CD4-positive, alpha-beta T cell treated with Interleukin-1 beta for 1 hour (primary cell): ENCODE results near the gene OMA1.

Experiments
- DNase-seq, 2 donors: peaks; one replicate each; pipeline ENCODE4 v3.0.0-alpha.2; 2020 to 2022

The OMA1 gene

DNA sequence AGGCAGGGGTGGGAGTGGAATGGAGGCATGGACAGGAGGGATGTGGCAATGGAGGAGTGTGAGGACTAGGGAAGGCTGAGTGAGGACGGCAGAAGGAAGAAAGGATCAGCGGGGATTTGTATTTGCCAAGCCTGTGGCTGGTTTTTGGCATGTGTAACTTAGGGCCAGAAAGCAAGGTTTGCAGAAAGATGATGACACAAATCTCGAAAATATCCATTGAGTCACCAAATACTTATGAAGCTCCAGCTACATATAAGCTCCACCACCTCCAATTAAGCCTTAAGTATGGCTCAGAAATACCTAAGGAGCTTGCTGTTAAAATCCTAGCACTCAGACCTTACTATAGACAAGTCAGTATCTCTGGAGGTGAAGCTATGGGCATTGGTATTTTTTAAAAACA, 90.1 kb downstream of the OMA1 start:
- DNase-seq: no peak

- no peak for DNase-seq
Measured at GRCh38 chr1:58454807-58455206, 91.7 kb downstream of the OMA1 start.

DNA sequence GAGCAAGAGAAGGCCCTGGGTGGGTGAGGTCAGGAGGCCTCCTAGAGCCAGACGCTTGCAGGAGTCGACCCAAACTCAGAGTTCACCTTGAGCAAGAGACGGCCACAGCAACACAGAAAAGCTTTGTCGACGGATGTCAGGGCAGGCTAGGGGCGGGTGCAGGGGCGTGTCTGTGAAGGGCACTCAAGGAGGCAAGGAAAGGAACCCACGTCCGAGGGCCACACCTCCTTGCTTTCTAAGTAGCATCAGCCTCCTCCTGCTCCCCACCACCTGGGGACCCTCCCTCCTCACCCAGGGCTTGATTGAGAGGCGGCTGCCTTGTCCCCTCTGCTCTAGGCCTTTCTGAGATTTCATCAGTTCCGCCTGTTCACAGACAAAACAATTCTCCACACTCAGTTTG, 92.1 kb downstream of the OMA1 start:
- DNase-seq: no peak

GRCh38 chr1:58451560-58452191, 94.8 kb downstream of the OMA1 start:
- DNase-seq: no peak

DNA sequence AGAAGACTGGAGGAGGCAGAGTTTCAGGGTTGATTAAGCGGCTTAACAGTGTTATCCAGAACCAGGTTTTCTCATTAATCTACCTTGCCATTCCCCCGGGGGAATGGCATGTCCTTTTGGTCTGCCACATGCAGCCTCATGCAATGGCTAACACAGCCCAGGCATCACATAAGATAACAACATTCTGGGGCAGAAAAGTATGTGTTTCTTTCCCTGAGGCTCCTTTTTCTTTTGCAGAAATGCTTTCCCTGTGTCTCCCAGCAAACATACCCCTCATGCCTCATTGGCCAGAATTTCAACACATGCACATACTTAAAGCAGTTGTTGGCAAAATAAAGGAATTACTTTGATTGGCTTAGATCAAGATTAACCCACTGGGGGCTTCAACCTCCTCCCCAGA, 98.6 kb downstream of the OMA1 start:
- DNase-seq: no peak

- no peak for DNase-seq
Measured at GRCh38 chr1:58447042-58447441, 99.5 kb downstream of the OMA1 start.

DNA sequence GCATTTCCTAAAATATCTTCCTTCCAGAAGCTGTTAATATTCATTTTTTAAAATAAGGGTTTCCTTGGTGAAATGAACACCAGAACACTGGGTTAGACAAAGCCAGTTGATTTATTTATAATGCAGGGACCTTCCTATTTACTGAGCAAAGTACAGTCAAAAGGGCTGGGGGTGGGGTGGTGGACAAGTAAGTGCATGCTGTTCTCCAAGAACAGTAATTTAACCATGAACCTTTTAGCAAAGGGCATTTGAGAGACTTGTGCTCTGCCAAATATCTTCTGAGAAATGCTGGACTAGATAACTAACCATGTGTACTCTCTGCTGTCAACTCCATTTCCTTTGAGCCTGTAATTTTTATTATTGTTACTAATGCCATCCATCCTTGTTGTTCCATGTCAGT, 100.2 kb downstream of the OMA1 start:
- DNase-seq: no peak

DNA sequence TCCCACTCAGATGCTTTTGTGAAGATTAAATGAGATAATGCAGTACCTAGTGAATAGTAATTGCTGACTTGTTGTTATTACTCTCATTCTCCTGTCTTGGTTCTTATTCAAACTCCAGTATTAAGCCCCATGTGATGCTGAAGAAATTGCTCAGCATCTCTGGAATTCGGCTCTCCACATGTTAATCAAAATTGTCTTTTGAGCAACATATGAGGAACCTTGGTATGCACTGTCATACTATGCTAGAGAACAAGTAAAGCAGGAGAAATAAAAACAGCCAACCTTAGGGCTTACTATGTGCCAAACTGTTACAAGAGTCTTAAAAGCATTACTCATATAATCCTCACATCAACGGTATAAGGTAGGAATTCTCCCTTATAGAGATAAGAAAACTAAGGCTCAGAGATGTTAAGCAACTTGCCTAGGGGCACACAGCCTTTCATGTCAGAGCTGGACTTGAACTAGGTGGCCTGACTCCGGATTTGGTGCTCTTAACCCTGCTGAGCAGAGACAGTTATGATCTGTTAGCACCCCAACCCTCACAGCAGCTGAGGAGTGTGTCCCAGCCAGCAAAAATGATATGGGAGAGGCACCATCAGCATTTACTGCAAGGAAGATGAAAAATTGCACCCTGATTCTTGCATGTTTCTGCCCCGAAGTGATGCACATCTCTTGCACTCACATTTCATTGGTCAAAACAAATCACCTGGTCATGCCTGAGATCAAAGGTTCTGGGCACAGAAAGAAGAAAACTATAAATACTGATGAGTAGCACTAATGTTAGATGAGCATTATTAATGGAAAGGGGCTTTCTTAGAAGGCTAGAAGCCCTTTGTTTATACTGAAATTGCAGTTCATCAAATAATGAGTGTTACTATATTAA, 102.3 kb downstream of the OMA1 start:
- DNase-seq: no peak

- DNase-seq: no peak
Measured at GRCh38 chr1:58442114-58442513, 104.4 kb downstream of the OMA1 start.

DNA sequence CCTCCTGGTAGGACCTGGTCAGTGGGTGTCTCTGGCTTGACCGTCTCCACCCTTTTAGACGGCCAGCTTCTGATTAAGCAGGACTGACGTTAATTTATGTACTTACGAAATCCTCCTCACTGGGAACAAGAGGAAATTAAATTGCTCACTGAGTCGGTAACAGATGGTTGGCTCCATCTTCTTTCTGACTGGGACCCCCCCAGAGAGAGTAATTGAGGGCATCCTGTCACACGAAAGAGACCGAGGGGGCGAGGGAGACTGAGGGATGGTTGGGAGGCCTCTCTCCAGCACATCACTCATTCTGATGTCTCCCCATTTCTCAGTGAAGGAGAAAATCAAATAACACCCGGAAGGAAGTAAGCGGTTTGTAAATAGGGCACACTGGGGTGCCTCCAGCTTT, 104.8 kb downstream of the OMA1 start:
- DNase-seq: no peak

DNA sequence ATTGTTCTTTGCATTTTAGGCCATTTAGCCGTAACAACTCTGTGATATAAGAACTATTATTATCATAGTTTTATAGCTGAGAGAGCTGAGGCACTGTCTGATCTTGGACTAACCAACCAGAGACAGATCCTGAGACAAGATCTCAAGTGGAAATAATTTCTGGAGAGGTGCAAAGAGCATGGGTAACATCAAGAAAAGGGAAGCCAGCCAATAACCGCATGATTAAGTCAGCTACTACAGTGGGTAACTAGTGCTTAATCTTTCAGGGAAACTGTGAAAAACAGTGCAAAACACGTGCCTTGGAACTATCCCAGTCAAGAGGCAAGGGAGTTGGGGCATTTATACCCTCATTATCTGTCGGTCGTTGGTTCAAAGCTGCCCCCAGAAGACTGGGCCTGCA, 105.8 kb downstream of the OMA1 start:
- no peak for DNase-seq

DNA sequence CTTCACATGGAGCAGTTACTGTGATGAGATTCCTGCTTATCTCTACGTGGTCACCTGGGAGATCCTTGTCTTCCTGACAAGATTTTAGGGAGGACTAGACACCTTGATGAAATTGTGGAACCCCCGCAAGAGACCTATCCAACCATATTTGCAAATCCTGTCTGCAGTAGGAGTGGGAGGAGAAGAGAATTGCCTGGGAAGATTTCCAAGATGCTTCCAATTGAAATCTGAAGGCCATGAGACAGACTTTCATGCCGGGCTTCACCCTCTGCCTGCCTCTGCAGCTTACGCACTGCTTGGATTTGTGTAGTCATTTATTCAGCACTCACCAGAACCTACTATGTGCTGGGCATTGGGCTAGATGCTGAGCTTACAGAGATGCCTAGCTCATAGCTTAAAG, 106.6 kb downstream of the OMA1 start:
- no peak for DNase-seq

DNA sequence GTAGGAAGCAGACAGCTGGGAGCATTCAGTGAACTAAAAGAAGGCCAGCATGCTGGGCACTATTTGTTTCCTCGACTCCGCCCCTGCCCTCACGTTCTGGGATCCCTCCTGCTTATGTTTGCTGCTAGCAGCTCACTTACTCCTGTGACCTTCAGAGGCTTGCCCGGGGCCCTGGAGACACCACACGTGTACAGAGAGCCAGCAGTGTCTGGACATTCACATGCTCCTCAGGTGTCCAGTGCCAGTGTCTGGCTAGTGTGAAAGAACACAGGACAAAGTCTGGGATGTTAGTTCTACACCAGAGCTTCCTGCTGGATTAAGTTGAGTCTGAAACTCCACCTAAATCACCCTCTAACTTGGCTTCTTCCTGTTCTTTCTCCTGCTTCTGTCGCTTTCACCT, 108.1 kb downstream of the OMA1 start:
- DNase-seq: no peak

- DNase-seq: no peak
Measured at GRCh38 chr1:58437623-58438022, 108.9 kb downstream of the OMA1 start.

DNA sequence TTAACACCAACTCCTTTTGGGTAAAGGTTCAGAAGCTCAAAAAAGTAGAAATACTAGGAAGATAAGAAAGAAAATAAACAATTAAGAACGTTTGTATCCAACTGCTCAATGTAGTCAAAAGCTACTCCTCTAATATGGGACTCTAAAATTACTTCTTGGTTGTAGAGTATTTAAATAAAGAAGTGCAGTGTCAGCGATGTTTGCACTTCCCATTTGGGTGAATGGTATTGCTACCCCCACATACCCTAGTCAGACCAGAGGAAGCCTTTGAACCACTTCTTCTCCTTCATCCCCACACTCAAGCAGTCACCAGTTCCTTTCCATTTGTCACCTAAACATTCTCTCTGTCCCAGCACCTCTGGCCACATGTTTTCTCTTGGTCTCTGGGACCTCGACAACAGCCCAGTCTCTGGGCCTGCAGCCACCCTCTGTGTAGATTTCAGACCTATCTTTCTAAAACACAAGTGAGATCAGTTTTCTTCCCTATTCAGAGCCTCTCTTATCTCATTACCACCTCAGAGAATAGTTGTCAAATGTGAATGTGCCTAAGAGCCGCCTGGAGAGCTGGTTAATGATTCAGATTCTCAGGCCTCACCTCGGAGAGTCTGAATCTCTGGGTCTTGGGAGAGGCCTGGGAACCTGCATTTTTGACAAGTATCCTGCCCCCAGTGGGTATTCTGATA, 109.8 kb downstream of the OMA1 start:
- DNase-seq: no peak

GRCh38 chr1:58435376-58435775, 111.2 kb downstream of the OMA1 start:
- no peak for DNase-seq

GRCh38 chr1:58434607-58435006, 111.9 kb downstream of the OMA1 start:
- no peak for DNase-seq

DNA sequence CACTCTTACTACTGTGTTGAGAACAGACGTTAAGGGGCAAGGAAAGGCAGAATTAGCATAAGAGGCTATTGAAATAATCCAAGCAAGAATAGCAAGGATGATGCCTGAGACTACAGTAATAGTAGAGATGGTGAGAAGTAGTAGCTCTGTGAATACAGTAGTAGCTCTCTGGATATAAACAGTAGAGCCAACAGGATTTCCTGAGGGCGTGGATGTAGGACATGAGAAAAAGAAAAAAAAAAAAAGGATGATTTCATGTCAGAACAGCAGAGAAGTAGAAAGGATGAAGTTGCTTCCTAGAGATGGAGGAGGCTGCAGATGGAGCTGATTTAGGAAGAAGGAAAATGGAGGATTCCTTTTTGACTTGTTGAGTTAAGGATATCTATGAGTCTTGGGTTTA, 112.3 kb downstream of the OMA1 start:
- no peak for DNase-seq

- DNase-seq: no peak
Measured at GRCh38 chr1:58432851-58433668, 113.5 kb downstream of the OMA1 start.

GRCh38 chr1:58431901-58432620, 114.5 kb downstream of the OMA1 start:
- no peak for DNase-seq
